CD8-positive, alpha-beta memory T cell (primary cell): ENCODE results near the gene ZNF697. TPM values are rescaled to one million over a fixed set of nuclear protein-coding genes. Genes with fewer than 3 reads are reported as not detected.

ENCODE experiments used
- CTCF ChIA-PET: fragments of 350-600 bp; sonication (Branson Sonifier 250); formaldehyde crosslinking; loops from one replicate; lab custom pipeline; 2021; ENCODE audit warnings: antibody characterized with exemption; lab: Charles Lee
- POLR2A ChIA-PET: fragments of 350-600 bp; sonication (Branson Sonifier 250); formaldehyde crosslinking; loops from one replicate; lab custom pipeline; 2021; ENCODE audit warnings: antibody characterized with exemption; lab: Charles Lee
- DNase-seq, 5 donors: peaks; one replicate each; pipeline versions ENCODE4 v3.0.0 to v3.0.0-alpha.2; 2020 to 2022; ENCODE audit warnings: mixed read lengths in 1 of 5
- H3K27ac ChIP-seq: one replicate; pipeline ENCODE4 v1.7.0; 2013; ENCODE audit warnings: low read depth, mild to moderate bottlenecking, low read length, moderate library complexity
- H3K27me3 ChIP-seq: 2 replicates; pipeline ENCODE4 v1.7.0; 2013; ENCODE audit warnings: low read length, mild to moderate bottlenecking; ENCODE audit not compliant: insufficient read depth, poor library complexity, severe bottlenecking
- H3K36me3 ChIP-seq: 2 replicates; pipeline ENCODE4 v1.7.0; 2013; ENCODE audit warnings: mild to moderate bottlenecking, low read length, moderate library complexity; ENCODE audit not compliant: insufficient read depth
- H3K4me1 ChIP-seq: 2 replicates; pipeline ENCODE4 v1.7.0; 2013; ENCODE audit warnings: mild to moderate bottlenecking, low read length, moderate library complexity; ENCODE audit not compliant: insufficient read depth
- H3K4me3 ChIP-seq: 2 replicates; pipeline ENCODE4 v1.7.0; 2013; ENCODE audit warnings: mild to moderate bottlenecking, low read length
- H3K9me3 ChIP-seq: 2 replicates; pipeline ENCODE4 v1.7.0; 2013; ENCODE audit warnings: mild to moderate bottlenecking, low read length
- H3K27ac Mint-ChIP-seq, 8 donors: one replicate each; pipeline ENCODE4 v1.8.0; 2020 to 2021; ENCODE audit warnings: mixed read lengths in 8 of 8, mild to moderate bottlenecking in 6 of 8, inconsistent platforms in 3 of 8, moderate library complexity in 3 of 8
- H3K27me3 Mint-ChIP-seq, 2 donors: one replicate each; pipeline ENCODE4 v1.8.0; 2020 to 2021; ENCODE audit warnings: mixed read lengths in 2 of 2, mild to moderate bottlenecking in 1 of 2, moderate library complexity in 1 of 2
- H3K36me3 Mint-ChIP-seq, 3 donors: one replicate each; pipeline ENCODE4 v1.8.0; 2020 to 2021; ENCODE audit warnings: mixed read lengths in 3 of 3, inconsistent platforms in 1 of 3, mild to moderate bottlenecking in 1 of 3
- H3K4me1 Mint-ChIP-seq, 3 donors: one replicate each; pipeline ENCODE4 v1.8.0; 2020 to 2021; ENCODE audit warnings: mixed read lengths in 3 of 3, inconsistent platforms in 1 of 3, mild to moderate bottlenecking in 1 of 3
- H3K4me3 Mint-ChIP-seq, 7 donors: one replicate each; pipeline ENCODE4 v1.8.0; 2020 to 2021; ENCODE audit warnings: mixed read lengths in 7 of 7, mild to moderate bottlenecking in 6 of 7, moderate library complexity in 4 of 7, inconsistent platforms in 2 of 7
- H3K9me3 Mint-ChIP-seq, 5 donors: one replicate each; pipeline ENCODE4 v1.8.0; 2020 to 2022; ENCODE audit warnings: mixed read lengths in 5 of 5, mild to moderate bottlenecking in 3 of 5, moderate library complexity in 2 of 5, inconsistent platforms in 1 of 5
- polyA plus RNA-seq: library from polyadenylated mRNA; unstranded; fragments of 300-500 nt; fragmentation: Illumina TruSeq; gene quantifications from one replicate; pipeline ENCODE4 v1.2.3, GENCODE V29; 2021
- total RNA-seq, 2 experiments: library from RNA; stranded (reverse); gene quantifications; one replicate each; pipeline ENCODE4 v1.2.3, GENCODE V29; 2021

Gene ZNF697
- total and polyA plus RNA-seq, 3 experiments from 2014 or later = 0.72 to 0.78 TPM; not detected in 1

GRCh38 chr1:119683893-119684292 is 35.8 kb upstream of the ZNF697 start:
- H3K9me3 ChIP-seq = no peaks in the 10 kb centered on the region
- H3K36me3 ChIP-seq = no peaks in the 10 kb centered on the region
- no peaks in the 10 kb centered on the region for H3K4me1 ChIP-seq
- POLR2A ChIA-PET = interaction anchor here (0.6 kb wide), 1 partner anchor 22 kb away, joined by 5 read pairs; no protein-coding TSS in a partner anchor
- Mint-ChIP-seq H3K4me3 (no peak overlapping the region), H3K27ac (no peak overlapping the region), H3K4me1 (no peaks in the 10 kb centered on the region), H3K27me3 (peaks cover 7 to 19% of the 10 kb centered on the region in 2 donors), H3K9me3 (peaks cover 0 to 2% (median 0%) of the 10 kb centered on the region in 5 donors), H3K36me3 (no peaks in the 10 kb centered on the region)
- H3K4me3 ChIP-seq = no peak overlapping the region
- DNase-seq = no peak
- H3K27ac ChIP-seq = no peak overlapping the region
- no peaks in the 10 kb centered on the region for H3K27me3 ChIP-seq
- CTCF ChIA-PET = interaction anchor here (1.0 to 1.5 kb wide), 2 partner anchors 8 to 9 kb away, joined by 3 read pairs; no protein-coding TSS in a partner anchor

GRCh38 chr1:119682141-119682540 is 34.1 kb upstream of the ZNF697 start:
- H3K4me1 Mint-ChIP-seq = no peaks in the 10 kb centered on the region
- H3K9me3 Mint-ChIP-seq = no peaks in the 10 kb centered on the region
- Histone ChIP-seq H3K27ac (no peak overlapping the region), H3K36me3 (no peaks in the 10 kb centered on the region), H3K4me3 (no peak overlapping the region), H3K27me3 (no peaks in the 10 kb centered on the region), H3K9me3 (no peaks in the 10 kb centered on the region), H3K4me1 (no peaks in the 10 kb centered on the region)
- POLR2A ChIA-PET = no interaction called here
- DNase-seq = no peak
- no peaks in the 10 kb centered on the region for H3K36me3 Mint-ChIP-seq
- no peak overlapping the region for H3K4me3 Mint-ChIP-seq
- H3K27me3 Mint-ChIP-seq = peaks cover 9 to 20% of the 10 kb centered on the region in 2 donors
- CTCF ChIA-PET = no interaction called here
- no peak overlapping the region for H3K27ac Mint-ChIP-seq

GRCh38 chr1:119681560-119681959 is 33.5 kb upstream of the ZNF697 start:
- CTCF ChIA-PET = no interaction called here
- H3K4me1 ChIP-seq = no peaks in the 10 kb centered on the region
- Mint-ChIP-seq H3K4me3 (no peak overlapping the region), H3K27me3 (peaks cover 9 to 18% of the 10 kb centered on the region in 2 donors), H3K9me3 (no peaks in the 10 kb centered on the region), H3K27ac (no peak overlapping the region), H3K36me3 (no peaks in the 10 kb centered on the region), H3K4me1 (no peaks in the 10 kb centered on the region)
- H3K27ac ChIP-seq = no peak overlapping the region
- H3K36me3 ChIP-seq = no peaks in the 10 kb centered on the region
- no peak overlapping the region for H3K4me3 ChIP-seq
- POLR2A ChIA-PET = no interaction called here
- DNase-seq = no peak
- no peaks in the 10 kb centered on the region for H3K27me3 ChIP-seq
- H3K9me3 ChIP-seq = no peaks in the 10 kb centered on the region

GRCh38 chr1:119680723-119681122 is 32.7 kb upstream of the ZNF697 start:
- no peaks in the 10 kb centered on the region for H3K27me3 ChIP-seq
- H3K4me3 ChIP-seq = no peak overlapping the region
- ChIA-PET CTCF (no interaction called here), POLR2A (no interaction called here)
- H3K27ac Mint-ChIP-seq = no peak overlapping the region
- H3K27ac ChIP-seq = no peak overlapping the region
- H3K36me3 Mint-ChIP-seq = no peaks in the 10 kb centered on the region
- H3K4me1 Mint-ChIP-seq = peaks cover under 1 to 1% (median under 1%) of the 10 kb centered on the region in 3 donors
- no peaks in the 10 kb centered on the region for H3K9me3 ChIP-seq
- no peaks in the 10 kb centered on the region for H3K36me3 ChIP-seq
- no peak for DNase-seq
- no peaks in the 10 kb centered on the region for H3K4me1 ChIP-seq
- peaks cover 9 to 21% of the 10 kb centered on the region in 2 donors for H3K27me3 Mint-ChIP-seq
- H3K4me3 Mint-ChIP-seq = no peak overlapping the region
- peaks cover 0 to 1% (median 0%) of the 10 kb centered on the region in 5 donors for H3K9me3 Mint-ChIP-seq

GRCh38 chr1:119680193-119680592 is 32.1 kb upstream of the ZNF697 start:
- H3K4me1 ChIP-seq = peaks cover 3% of the 10 kb centered on the region
- H3K36me3 Mint-ChIP-seq = no peaks in the 10 kb centered on the region
- H3K9me3 Mint-ChIP-seq = peaks cover 0 to 3% (median 0%) of the 10 kb centered on the region in 5 donors
- H3K9me3 ChIP-seq = no peaks in the 10 kb centered on the region
- CTCF ChIA-PET = no interaction called here
- POLR2A ChIA-PET = no interaction called here
- no peak overlapping the region for H3K27ac ChIP-seq
- H3K27me3 Mint-ChIP-seq = peaks cover 9 to 24% of the 10 kb centered on the region in 2 donors
- DNase-seq = no peak
- H3K4me1 Mint-ChIP-seq = peaks cover 5 to 7% (median 5%) of the 10 kb centered on the region in 3 donors
- no peak overlapping the region for H3K4me3 ChIP-seq
- no peak overlapping the region for H3K4me3 Mint-ChIP-seq
- H3K27ac Mint-ChIP-seq = no peak overlapping the region
- H3K36me3 ChIP-seq = no peaks in the 10 kb centered on the region
- H3K27me3 ChIP-seq = no peaks in the 10 kb centered on the region

GRCh38 chr1:119679223-119679622 is 31.2 kb upstream of the ZNF697 start:
- no peak for DNase-seq
- H3K36me3 ChIP-seq = no peaks in the 10 kb centered on the region
- Mint-ChIP-seq H3K27me3 (peaks cover 11 to 29% of the 10 kb centered on the region in 2 donors), H3K4me3 (no peak overlapping the region), H3K4me1 (peaks cover 5 to 7% (median 6%) of the 10 kb centered on the region in 3 donors), H3K9me3 (peaks cover 0 to 3% (median 0%) of the 10 kb centered on the region in 5 donors), H3K27ac (no peak overlapping the region), H3K36me3 (no peaks in the 10 kb centered on the region)
- POLR2A ChIA-PET = no interaction called here
- H3K9me3 ChIP-seq = no peaks in the 10 kb centered on the region
- H3K4me1 ChIP-seq = peaks cover 4% of the 10 kb centered on the region
- H3K4me3 ChIP-seq = no peak overlapping the region
- CTCF ChIA-PET = interaction anchor here (1.3 kb wide), 1 partner anchor 10 kb away, joined by 3 read pairs; no protein-coding TSS in a partner anchor
- H3K27me3 ChIP-seq = no peaks in the 10 kb centered on the region
- H3K27ac ChIP-seq = no peak overlapping the region

GRCh38 chr1:119676571-119677206 is 28.6 kb upstream of the ZNF697 start:
- Histone ChIP-seq H3K9me3 (no peaks in the 10 kb centered on the region), H3K36me3 (no peaks in the 10 kb centered on the region), H3K27ac (no peak overlapping the region), H3K27me3 (no peaks in the 10 kb centered on the region), H3K4me1 (peaks cover 4% of the 10 kb centered on the region), H3K4me3 (no peak overlapping the region)
- POLR2A ChIA-PET = no interaction called here
- no peaks in the 10 kb centered on the region for H3K36me3 Mint-ChIP-seq
- DNase-seq = no peak
- no peak overlapping the region for H3K27ac Mint-ChIP-seq
- no peak overlapping the region for H3K4me3 Mint-ChIP-seq
- peaks cover 0 to 3% (median 0%) of the 10 kb centered on the region in 5 donors for H3K9me3 Mint-ChIP-seq
- CTCF ChIA-PET = interaction anchor here (1.1 kb wide), 1 partner anchor 21 kb away, joined by 3 read pairs; no protein-coding TSS in a partner anchor
- peaks cover 14 to 47% of the 10 kb centered on the region in 2 donors for H3K27me3 Mint-ChIP-seq
- peaks cover 5 to 7% (median 6%) of the 10 kb centered on the region in 3 donors for H3K4me1 Mint-ChIP-seq
